Effector memory CD4-positive, alpha-beta T cell (primary cell): ENCODE results near the gene MNAT1.
"Not testable (repeated sequence)": the region's sequence is repeated elsewhere in the genome, so short reads cannot be mapped to it uniquely, and the experiment has no call there.

Experiments used
- DNase-seq, 3 donors: peaks; one replicate each; pipeline ENCODE4 v3.0.0-alpha.2; 2020
- H3K27ac ChIP-seq: 2 replicates; pipeline ENCODE4 v1.7.0; 2013; ENCODE audit warnings: mild to moderate bottlenecking, low read length, moderate library complexity; ENCODE audit not compliant: insufficient read depth, poor library complexity, severe bottlenecking
- H3K27me3 ChIP-seq: replicated peaks from 2 replicates; pipeline ENCODE4 v1.7.0; 2013; ENCODE audit warnings: mild to moderate bottlenecking, low read length; ENCODE audit not compliant: insufficient read depth, control insufficient read depth, poor library complexity, severe bottlenecking
- H3K36me3 ChIP-seq: 2 replicates; pipeline ENCODE4 v1.7.0; 2013; ENCODE audit warnings: mild to moderate bottlenecking, low read length, moderate library complexity; ENCODE audit not compliant: control insufficient read depth, insufficient read depth
- H3K4me1 ChIP-seq: 2 replicates; pipeline ENCODE4 v1.7.0; 2013; ENCODE audit warnings: low read length, mild to moderate bottlenecking; ENCODE audit not compliant: control insufficient read depth, insufficient read depth, poor library complexity, severe bottlenecking
- H3K4me3 ChIP-seq: 2 replicates; pipeline ENCODE4 v1.7.0; 2013; ENCODE audit warnings: low read length, low read depth, mild to moderate bottlenecking; ENCODE audit not compliant: insufficient read depth, poor library complexity, severe bottlenecking
- H3K9me3 ChIP-seq: 2 replicates; pipeline ENCODE4 v1.7.0; 2013; ENCODE audit warnings: mild to moderate bottlenecking, low read length, moderate library complexity; ENCODE audit not compliant: control insufficient read depth

MNAT1 gene

GRCh38 chr14:60771117-60771516 is 36.6 kb downstream of the MNAT1 start:
- Histone ChIP-seq H3K27ac (no peak overlapping the region), H3K9me3 (no peaks in the 10 kb centered on the region), H3K27me3 (no peaks in the 10 kb centered on the region), H3K4me3 (no peak overlapping the region), H3K36me3 (no peaks in the 10 kb centered on the region), H3K4me1 (no peaks in the 10 kb centered on the region)
- DNase-seq, result no peak

- Histone ChIP-seq H3K9me3 (no peaks in the 10 kb centered on the region), H3K27ac (no peak overlapping the region), H3K4me1 (no peaks in the 10 kb centered on the region), H3K36me3 (no peaks in the 10 kb centered on the region), H3K4me3 (no peak overlapping the region), H3K27me3 (no peaks in the 10 kb centered on the region)
- DNase-seq, result no peak
These were observed 39.0 kb downstream of the MNAT1 start for GRCh38 chr14:60773558-60773957.

- Histone ChIP-seq H3K36me3 (no peaks in the 10 kb centered on the region), H3K4me1 (no peaks in the 10 kb centered on the region), H3K27ac (no peak overlapping the region), H3K9me3 (no peaks in the 10 kb centered on the region), H3K27me3 (no peaks in the 10 kb centered on the region), H3K4me3 (no peak overlapping the region)
- no peak for DNase-seq
These were observed 40.7 kb downstream of the MNAT1 start for GRCh38 chr14:60775296-60775695.

GRCh38 chr14:60777856-60778578 is 43.5 kb downstream of the MNAT1 start:
- Histone ChIP-seq H3K4me3 (no peak overlapping the region), H3K4me1 (no peaks in the 10 kb centered on the region), H3K9me3 (no peaks in the 10 kb centered on the region), H3K36me3 (no peaks in the 10 kb centered on the region), H3K27ac (no peak overlapping the region), H3K27me3 (no peaks in the 10 kb centered on the region)
- DNase-seq, result no peak

- not testable (repeated sequence) for H3K4me1 ChIP-seq, H3K27me3 ChIP-seq, DNase-seq, H3K9me3 ChIP-seq, H3K36me3 ChIP-seq, H3K4me3 ChIP-seq, H3K27ac ChIP-seq
These were observed 45.4 kb downstream of the MNAT1 start for GRCh38 chr14:60779745-60780514.

- H3K4me1 ChIP-seq, DNase-seq, H3K36me3 ChIP-seq, H3K9me3 ChIP-seq, H3K4me3 ChIP-seq, H3K27ac ChIP-seq, H3K27me3 ChIP-seq: not testable (repeated sequence)
These were observed 46.0 kb downstream of the MNAT1 start for GRCh38 chr14:60780558-60780957.

- Histone ChIP-seq H3K4me3 (no peak overlapping the region), H3K27ac (no peak overlapping the region), H3K27me3 (no peaks in the 10 kb centered on the region), H3K36me3 (no peaks in the 10 kb centered on the region), H3K4me1 (no peaks in the 10 kb centered on the region), H3K9me3 (no peaks in the 10 kb centered on the region)
- no peak for DNase-seq
These were observed 52.3 kb downstream of the MNAT1 start for GRCh38 chr14:60786905-60787304.

GRCh38 chr14:60789656-60790055 is 55.1 kb downstream of the MNAT1 start:
- H3K4me3 ChIP-seq, result no peak overlapping the region
- DNase-seq, result no peak

GRCh38 chr14:60790850-60791249 is 56.3 kb downstream of the MNAT1 start:
- Histone ChIP-seq H3K9me3 (no peaks in the 10 kb centered on the region), H3K4me1 (no peaks in the 10 kb centered on the region), H3K27ac (no peak overlapping the region), H3K27me3 (no peaks in the 10 kb centered on the region), H3K4me3 (no peak overlapping the region), H3K36me3 (no peaks in the 10 kb centered on the region)
- no peak for DNase-seq

More at GRCh38 chr14:60789656-60790055, 55.1 kb downstream of the MNAT1 start:
- Histone ChIP-seq H3K36me3 (no peaks in the 10 kb centered on the region), H3K4me1 (no peaks in the 10 kb centered on the region), H3K9me3 (no peaks in the 10 kb centered on the region), H3K27me3 (no peaks in the 10 kb centered on the region), H3K27ac (no peak overlapping the region)

GRCh38 chr14:60796434-60796833 is 61.9 kb downstream of the MNAT1 start:
- H3K36me3 ChIP-seq, result peaks cover 3% of the 10 kb centered on the region
- no peak overlapping the region for H3K4me3 ChIP-seq
- no peak for DNase-seq
- no peaks in the 10 kb centered on the region for H3K9me3 ChIP-seq
- no peaks in the 10 kb centered on the region for H3K4me1 ChIP-seq
- no peaks in the 10 kb centered on the region for H3K27me3 ChIP-seq
- no peak overlapping the region for H3K27ac ChIP-seq
